Measurements from ENCODE around the gene DLG3. TPM values are rescaled to one million over a fixed set of nuclear protein-coding genes. Genes with fewer than 3 reads are reported as not detected.

DLG3 gene
- total RNA-seq, 1 experiment from 2014 or later, result 71.2 TPM

GRCh38 chrX:70405003-70405402 lies 39.6 kb upstream of the DLG3 start:
- Mint-ChIP-seq H3K36me3 (ENCODE audit: insufficient read depth in 1 of 3, low read depth in 3 of 3) (peaks cover 23 to 70% (median 56%) of the 10 kb centered on the region in 3 experiments), H3K27me3 (ENCODE audit: low read depth) (no peaks in the 10 kb centered on the region), H3K4me1 (no peaks in the 10 kb centered on the region), H3K9me3 (peaks cover 47 to 55% of the 10 kb centered on the region in 2 experiments), H3K4me3 (no peak overlapping the region), H3K27ac (no peak overlapping the region)
- no peaks in the 10 kb centered on the region for H3K23me2 ChIP-seq (ENCODE audit: insufficient read length, low read depth, low read length, poor library complexity, severe bottlenecking)
- H3K4me2 ChIP-seq (ENCODE audit: insufficient read depth, insufficient read length, low read length), result no peak overlapping the region
- no peak overlapping the region for H4K8ac ChIP-seq (replicated peaks; ENCODE audit: insufficient read length, low read depth, low read length)
- H2BK15ac ChIP-seq (ENCODE audit: low read depth, low read length), result no peak overlapping the region
- H2BK120ac ChIP-seq (ENCODE audit: low read depth, low read length, poor library complexity, severe bottlenecking), result no peak overlapping the region
- H2AK5ac ChIP-seq (ENCODE audit: insufficient read length, low read length), result no peak overlapping the region
- no peak overlapping the region for H3K27ac ChIP-seq (ENCODE audit: insufficient read length, low read depth, low read length)
- H4K91ac ChIP-seq (ENCODE audit: insufficient read length, low read depth, low read length), result no peak overlapping the region
- H3K9me3 ChIP-seq (ENCODE audit: control insufficient read depth, low read depth, low read length), result peaks cover 41% of the 10 kb centered on the region
- H3K4me1 ChIP-seq (ENCODE audit: insufficient read depth, low read length), result no peaks in the 10 kb centered on the region
- no peak overlapping the region for H4K5ac ChIP-seq (ENCODE audit: insufficient read length, low read depth, low read length)
- WGBS (ENCODE audit: extremely low coverage, insufficient read length, low lambda C conversion rate), result no CpG with 5 or more reads among the region's 1 CpG
- H3K27me3 ChIP-seq (ENCODE audit: insufficient read depth, low read length), result no peaks in the 10 kb centered on the region
- no peak for TF ChIP-seq CTCF (conservative IDR thresholded peaks at IDR 0.05)
- H3K4ac ChIP-seq (ENCODE audit: low read depth, low read length), result no peak overlapping the region
- no peak overlapping the region for H3K18ac ChIP-seq (ENCODE audit: insufficient read length, low read depth, low read length)
- no peaks in the 10 kb centered on the region for H4K20me1 ChIP-seq (ENCODE audit: control insufficient read depth, insufficient read depth, insufficient read length)
- no peak overlapping the region for H2BK12ac ChIP-seq (ENCODE audit: insufficient read length, low read depth, low read length)
- H3T11ph ChIP-seq (ENCODE audit: low read length), result no peak overlapping the region
- H3K9ac ChIP-seq (ENCODE audit: extremely low read depth, insufficient read length, low read length), result no peak overlapping the region
- no peak overlapping the region for H2BK5ac ChIP-seq (ENCODE audit: insufficient read length, low read length)
- H3K23ac ChIP-seq (ENCODE audit: insufficient read length, low read depth, low read length), result no peak overlapping the region
- no peak overlapping the region for H2AFZ ChIP-seq (ENCODE audit: low read length)
- H3K79me2 ChIP-seq (ENCODE audit: insufficient read depth, low read length), result 0 out of 2 replicates have a peak, but pooled peaks cover 2% of the 10 kb centered on the region
- no peak overlapping the region for H3K14ac ChIP-seq (ENCODE audit: insufficient read depth, low read length)
- H3K56ac ChIP-seq (ENCODE audit: insufficient read length, low read depth, low read length), result no peak overlapping the region
- no peak for DNase-seq
- no peaks in the 10 kb centered on the region for H3K79me1 ChIP-seq (ENCODE audit: insufficient read depth, low read depth, low read length, poor library complexity, severe bottlenecking)
- no peak overlapping the region for H2BK20ac ChIP-seq (ENCODE audit: low read depth, low read length, poor library complexity, severe bottlenecking)

All from H9 (cell line).